Measurements from ENCODE around the gene PRSS27.

Gene PRSS27

DNA sequence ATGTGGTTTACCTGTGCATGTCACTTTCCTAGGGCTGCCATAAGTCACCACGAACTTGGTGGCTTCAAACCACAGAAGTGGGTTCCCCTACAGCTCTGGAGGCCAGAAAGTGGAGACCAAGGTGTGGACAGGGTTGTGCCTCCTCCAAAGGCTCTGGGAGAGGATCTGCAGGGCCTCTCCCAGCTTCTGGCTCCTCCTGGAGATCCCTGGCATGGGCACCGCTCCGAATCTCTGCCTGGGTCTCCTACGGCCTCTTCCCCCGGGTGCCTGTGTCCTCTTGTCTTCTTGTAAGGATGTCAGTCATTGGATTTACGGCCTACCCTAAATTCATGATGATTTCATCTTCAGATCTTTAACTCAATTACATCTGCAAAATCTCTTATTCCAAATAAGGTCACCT is 29.9 kb upstream of the PRSS27 start:
- DNase-seq = peak in 1 of 2 donors; percentile 1

- DNase-seq = no peak
Observed at GRCh38 chr16:2749476-2749875, 29.5 kb upstream of the PRSS27 start.

DNA sequence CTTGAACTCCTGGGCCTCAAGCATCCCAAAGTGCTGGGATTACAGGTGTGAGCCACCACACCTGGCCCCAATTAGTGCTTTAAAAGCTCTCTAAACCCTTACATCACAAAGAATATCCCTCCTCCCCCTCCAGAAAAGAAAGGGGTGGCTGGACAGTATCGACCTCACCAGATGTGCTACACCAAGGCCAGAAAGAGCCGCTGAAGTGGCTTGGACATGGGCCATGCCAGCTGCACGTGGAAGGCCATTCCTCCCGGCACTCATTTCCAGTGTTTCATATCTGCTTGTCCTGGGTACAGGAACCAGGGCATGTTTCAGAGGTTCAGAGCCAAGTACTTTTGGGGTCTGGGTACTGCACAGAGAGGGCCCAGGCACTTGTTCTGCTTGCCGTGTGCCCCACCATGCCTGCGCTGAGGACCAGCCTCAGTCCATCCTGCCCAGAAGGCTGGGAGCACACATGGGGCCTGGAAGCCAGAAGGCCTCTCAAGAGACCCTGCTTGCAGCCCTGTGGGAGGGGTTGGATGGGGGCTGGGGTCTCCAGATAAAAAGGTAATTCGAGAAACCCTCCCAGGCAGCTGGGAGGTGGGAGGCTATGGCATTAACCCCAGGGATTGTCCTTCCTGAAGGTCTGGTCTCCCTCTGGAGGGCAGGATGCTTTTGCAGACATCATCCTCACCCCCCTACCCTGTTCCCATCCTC is 28.9 kb upstream of the PRSS27 start:
- DNase-seq = no peak

DNA sequence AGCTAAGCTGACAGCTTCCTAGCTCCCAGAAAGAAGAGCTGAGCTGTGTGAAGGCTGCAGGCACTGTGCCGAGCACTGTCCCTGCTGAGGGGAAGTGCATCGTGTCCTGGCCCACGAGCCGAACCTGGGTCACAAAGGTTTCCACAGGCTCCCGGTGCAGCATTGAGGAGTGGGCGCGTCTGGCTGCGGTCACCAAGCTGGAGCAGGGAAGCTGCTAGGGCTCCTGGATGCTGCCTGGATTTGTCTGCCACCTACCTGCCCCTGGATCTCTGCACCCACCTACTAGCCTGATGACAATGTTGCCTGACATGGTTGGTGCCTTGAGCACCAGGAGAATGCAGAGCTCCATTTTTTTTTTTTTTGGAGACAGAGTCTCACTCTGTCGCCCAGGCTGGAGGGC is 25.9 kb upstream of the PRSS27 start:
- no peak for DNase-seq

DNA sequence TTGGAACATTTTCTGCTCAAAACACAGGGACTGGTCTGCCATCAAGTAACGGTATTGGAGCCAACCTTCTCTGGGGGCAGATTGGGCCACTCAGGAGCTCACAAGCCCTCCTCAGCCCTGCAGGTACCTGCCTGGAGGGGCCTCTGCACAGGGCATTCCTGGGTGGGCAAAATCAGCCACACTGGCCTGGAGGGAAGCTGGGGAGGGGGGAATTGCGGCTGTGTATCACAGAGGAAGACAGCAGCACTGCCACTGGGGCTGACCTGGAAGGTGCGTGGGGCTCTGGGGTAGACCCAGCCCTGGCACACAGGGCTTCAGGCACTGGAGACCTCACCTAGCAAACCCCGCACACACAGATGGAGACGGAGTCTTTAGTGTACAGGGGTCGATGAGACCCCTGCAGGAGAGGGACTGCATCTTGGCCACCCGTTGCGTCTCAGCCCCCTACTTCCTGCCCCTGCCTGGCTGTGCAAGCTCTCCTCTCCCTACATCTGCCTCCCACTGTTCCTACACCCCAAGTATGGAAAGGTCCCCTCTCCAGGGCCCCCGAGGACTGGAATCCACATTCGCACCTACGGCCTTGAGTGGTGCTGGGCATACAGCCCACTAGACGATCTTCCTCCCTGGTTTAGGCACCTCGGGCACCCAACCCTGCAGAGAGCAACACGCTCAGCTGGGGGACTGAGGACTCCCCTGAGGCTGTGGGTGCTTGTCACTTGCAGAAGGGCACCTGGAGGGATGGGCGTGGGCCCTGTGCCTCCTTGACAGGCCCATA is 25.3 kb upstream of the PRSS27 start:
- no peak for DNase-seq

DNA sequence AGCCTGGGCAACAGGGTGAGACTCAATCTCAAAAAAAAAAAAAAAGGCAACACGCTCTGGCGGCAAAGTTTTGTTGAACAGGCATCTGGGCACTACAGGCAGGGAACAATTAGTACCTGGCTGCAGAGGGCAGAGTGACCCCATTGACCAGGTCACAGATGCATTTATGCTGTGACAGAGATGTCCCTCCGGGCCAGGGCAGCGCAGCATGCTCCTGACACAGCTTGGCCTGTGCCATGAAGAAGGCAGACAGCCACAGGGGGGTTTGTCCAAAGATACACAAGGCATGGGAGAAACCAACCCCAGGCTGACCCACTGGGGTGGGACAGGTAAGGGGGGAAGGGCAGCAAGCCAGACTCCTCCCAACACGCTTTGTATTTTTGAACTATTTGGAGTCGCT is 24.7 kb upstream of the PRSS27 start:
- no peak for DNase-seq

GRCh38 chr16:2743007-2743810 is 23.2 kb upstream of the PRSS27 start:
- DNase-seq = no peak

GRCh38 chr16:2742323-2743006 is 22.4 kb upstream of the PRSS27 start:
- no peak for DNase-seq

DNA sequence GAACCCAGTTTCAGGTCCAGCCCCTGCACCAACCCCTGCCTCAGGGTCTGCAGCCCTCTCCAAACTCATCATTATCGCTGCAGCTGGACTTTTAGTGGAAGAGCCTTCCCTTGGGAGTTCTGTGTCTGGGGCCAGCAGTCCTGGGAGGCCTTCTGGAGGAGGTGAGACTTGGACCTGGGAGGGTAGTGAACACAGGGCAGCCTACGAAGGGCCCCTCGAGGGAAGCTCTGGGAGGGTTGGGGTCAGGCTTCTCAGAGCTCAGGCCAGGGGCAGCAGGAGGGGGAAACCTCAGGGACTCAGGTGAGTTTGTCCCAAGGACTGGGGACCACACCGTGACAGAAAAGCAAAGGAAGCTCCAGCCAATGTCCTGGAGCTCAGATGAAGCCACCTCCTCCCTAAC is 21.1 kb upstream of the PRSS27 start:
- no peak for DNase-seq

- no peak for DNase-seq
Observed at GRCh38 chr16:2740476-2740875, 20.5 kb upstream of the PRSS27 start.

DNA sequence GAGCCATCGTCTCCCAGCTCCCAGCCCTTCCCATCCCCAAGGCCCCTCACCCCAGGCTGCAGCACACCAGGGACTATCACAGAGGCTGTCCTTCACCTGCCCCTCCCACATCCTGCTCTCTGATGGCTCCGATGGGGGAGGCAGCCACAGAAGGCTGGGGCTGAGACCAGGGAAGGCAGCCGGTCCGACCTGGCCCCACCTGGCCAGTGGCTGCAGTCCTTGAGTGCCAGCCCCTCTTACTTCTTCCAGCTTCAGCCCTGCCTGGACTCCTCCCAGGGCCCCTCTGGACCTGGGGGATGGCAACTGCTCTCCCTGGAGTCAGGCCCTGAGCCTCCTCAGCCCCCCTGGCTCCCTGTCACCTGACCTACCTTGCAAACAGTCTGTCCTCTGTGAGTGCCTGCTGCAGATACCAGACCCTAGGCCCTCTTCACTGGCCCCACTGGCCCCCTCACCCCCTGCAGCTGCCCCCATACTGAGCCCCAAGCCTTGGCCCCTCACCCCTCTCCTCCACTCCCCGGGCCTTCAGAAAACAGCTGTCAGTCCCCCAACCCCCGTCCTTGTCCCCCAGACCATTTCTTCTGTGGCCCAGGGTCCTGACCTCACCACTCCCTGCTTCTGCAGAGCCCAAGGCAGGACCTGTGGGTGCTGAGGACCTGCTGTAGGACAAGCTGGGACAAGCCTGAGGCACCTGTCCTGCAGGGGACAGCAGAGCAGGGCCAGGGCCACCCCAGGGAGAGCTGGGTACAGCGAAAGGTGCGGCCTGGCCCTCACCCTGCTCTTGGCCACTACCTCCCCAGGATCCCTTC is 19.8 kb upstream of the PRSS27 start:
- DNase-seq = no peak

- no peak for DNase-seq
Observed at GRCh38 chr16:2738615-2739014, 18.6 kb upstream of the PRSS27 start.

DNA sequence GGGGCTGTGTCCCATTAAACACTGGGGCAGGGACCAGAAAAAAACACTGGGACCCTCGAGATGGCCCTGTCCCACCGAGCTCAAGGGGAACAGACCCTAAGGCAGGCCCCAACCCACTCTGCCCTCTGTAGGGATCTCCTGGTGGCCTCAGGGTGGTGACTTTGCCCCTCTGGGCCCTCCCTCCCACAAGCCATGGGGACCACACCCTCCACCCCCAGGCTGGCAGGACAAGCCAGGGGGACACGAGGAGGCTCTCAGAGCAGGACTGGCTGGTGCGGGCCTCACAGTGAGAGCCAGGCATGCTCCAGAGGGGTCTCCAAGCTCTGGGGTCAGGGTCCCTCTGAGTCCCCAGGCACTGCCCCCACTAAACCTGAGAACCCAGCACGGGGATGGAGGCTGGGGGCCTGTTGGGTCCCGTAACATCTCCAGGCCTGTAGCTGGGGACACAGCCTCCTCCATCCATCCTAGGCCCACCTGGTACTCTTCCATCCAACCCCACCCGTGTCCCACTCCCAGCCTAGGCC is 17.9 kb upstream of the PRSS27 start:
- no peak for DNase-seq

- no peak for DNase-seq
Observed at GRCh38 chr16:2737238-2737605, 17.2 kb upstream of the PRSS27 start.

DNA sequence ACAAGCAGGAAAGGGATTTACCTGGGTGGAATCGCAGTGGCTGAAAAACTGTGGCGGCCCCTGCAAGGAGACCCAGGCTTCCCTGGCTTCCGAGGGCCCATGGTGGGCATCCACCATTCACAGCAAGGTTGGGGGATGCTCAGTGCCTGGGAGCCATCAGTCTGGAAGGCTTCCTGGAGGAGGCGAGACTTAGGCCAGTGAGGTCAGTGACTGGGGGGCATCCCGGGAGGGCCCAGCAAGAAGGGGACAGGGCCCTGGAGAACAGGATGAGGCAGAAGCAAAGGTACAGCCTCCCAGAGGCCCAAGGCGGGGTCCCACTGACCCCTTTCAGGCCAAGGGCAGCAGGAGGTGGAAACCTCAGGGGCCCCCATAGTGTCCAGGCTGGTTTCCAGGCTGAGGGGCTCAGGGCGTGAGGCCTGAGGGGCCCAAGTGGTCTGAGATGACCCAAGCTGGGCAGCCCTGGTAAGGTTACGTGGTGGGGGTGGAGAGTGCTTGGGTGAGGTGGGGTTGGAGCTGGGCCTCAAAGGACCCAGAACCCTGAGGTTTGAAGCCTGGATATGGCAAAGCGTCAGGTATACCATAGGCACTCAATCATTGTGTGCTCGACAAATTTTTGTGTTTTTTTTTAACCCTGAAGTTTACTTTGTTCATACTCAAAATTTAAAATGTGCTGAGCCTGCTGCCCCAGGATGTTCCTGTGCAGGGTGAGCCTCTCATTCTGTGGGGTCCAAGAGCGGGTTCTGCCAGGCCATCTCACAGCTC is 16.6 kb upstream of the PRSS27 start:
- DNase-seq = no peak

DNA sequence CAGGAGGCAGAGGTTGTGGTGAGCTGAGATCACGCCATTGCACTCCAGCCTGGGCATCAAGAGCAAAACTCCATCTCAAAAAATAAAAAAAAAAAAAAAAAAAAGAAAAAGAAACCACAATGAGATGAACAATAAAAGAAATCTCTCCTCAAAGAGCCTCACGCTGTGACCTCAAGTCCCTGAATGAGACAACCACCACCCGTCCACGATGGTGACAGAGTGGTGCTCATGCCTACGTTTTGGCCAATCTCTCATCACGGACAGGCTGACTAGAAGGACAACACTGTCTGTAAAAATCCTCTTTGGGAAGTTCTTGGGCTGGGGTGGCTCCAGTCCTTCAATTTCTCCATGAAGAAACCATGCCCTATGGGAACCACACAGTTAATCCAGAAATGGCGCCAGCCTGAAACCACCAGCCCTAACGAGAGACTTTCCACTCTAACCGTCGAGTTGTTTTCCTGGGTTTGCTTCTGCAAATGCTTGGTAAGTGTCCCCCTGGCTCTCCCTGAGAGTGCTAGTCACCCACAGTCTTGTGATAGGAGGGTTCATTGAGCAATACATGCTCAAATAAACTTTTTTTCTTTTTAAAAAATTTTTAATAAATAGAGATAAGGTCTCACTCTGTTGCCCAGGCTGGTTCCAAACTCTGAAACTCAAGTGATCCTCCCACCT is 15.0 kb upstream of the PRSS27 start:
- no peak for DNase-seq

GRCh38 chr16:2728034-2728433 is 8.0 kb upstream of the PRSS27 start:
- no peak for DNase-seq

DNA sequence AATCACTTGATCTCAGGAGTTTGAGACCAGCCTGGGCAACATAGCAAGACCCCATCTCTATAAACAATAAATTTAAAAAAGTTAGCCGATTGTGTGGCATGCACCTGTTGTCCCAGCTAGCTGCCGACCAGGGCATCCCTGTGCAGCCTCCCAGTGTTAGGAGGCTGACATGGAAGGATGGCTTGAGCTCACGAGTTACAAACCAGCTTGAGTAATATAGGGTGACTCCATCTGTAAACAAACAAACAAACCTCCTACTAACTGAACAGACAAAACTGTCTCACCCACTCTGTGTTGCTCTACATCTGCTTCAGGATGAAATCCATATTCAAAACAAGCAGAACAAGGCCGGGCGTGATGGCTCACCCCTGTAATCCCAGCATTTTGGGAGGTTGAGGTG is 6.9 kb upstream of the PRSS27 start:
- no peak for DNase-seq

GRCh38 chr16:2724816-2725348 is 4.9 kb upstream of the PRSS27 start:
- DNase-seq = no peak

DNA sequence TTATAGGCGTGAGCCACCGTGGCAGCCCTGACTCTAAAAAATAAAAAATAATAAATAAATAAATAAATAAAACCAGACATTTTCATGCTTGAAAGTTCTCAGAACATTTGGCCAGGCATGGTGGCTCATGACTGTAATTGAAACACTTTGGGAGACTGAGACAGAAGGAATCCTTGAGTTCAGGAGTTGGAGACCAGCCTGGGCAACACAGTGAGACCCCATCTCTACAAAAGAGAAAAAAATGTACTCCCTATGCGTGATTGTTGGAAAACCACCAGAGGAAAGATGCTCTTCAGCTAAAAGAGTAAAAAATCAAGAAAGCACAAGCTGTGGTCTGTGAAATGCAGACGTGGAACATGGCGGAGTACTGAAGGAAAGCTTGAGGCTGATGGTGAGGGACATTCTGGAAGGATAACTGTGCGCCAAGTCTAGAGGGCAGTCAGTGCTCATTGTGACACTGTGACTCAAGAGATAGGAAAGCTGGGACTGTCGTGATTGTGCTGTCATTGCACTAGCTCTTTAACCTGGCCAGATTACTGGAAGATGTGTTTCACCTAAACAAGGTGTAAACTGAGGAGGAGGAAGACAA is 4.2 kb upstream of the PRSS27 start:
- DNase-seq = no peak

Measured in bone marrow (tissue), 2 donors.